ENCODE results near the gene TRAF1.
A peak's percentile ranks its signal among the peaks of the same experiment; 100 is the strongest.

Gene TRAF1

DNA sequence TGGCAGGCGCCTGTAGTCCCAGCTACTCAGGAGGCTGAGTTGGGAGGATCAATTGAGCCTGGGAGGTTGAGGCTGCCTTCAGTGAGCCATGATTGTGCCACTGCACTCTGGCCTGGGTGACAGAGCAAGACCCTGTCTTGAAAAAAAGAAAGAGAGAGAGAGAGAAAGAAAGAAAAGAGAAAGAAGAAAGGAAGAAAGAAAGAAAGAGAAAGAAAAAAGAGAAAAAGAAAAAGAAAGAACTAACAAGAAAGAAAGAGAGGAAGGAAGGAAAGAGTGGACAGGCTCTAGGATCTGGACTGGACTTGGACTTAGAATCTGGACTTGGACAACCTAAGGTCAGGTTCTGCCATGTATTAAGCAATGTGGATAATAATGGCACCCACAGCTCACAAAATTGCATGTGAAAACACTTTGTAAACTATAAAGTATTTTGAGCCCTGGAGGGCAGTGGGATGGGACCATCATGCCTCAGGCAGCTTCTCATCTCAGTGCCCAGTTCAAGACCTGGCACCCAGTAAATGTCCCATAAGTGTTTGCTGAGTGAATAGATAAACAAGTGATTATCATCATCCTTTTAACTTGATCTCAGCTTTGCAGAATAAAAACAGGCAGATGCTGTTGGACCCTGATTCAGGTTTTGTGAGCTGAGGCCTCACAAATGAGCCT, 36.9 kb downstream of the TRAF1 start:
- DNase-seq (ENCODE audit: low read depth) = no peak

DNA sequence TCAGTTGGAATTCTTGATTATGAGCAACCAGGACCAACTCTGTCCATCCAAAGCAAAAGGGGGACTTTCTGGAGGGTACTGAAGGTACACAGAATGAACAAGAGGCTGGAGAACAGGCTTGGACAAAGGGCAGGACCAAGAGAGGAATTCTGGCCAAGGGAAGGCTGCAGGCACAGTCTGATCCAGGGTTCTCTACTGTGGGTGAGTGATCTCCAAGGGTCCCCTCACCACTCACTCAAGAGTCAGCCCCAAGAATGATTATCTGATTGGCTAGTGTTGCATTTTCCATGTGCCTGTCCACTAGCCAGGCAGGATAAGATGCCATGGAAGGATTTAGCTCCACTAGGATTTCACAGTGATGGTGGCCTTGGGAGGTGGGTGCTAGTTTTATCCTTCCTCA, 38.0 kb downstream of the TRAF1 start:
- DNase-seq (ENCODE audit: low read depth) = no peak

DNA sequence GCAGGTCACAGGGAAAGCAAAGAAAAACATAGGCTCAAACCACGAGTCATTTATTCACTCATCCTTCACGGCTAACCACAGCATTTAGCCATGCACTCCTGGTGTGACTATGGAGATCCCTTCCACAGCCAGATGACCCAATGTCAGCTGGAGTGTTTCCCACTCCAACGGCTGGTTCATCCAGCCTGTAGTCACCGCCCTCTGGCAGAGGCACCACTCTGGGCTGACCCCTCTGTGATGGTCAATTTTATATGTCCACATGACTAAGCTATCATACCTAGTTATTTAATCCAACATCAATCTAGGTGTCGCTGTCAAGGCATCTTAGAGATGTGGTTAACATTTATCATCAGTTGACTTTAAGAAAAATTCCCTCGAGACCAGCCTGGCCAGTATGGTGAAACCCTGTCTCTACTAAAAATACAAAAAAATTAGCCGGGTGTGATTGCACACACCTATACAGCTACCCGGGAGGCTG, 40.1 kb downstream of the TRAF1 start:
- DNase-seq (ENCODE audit: low read depth) = no peak

DNA sequence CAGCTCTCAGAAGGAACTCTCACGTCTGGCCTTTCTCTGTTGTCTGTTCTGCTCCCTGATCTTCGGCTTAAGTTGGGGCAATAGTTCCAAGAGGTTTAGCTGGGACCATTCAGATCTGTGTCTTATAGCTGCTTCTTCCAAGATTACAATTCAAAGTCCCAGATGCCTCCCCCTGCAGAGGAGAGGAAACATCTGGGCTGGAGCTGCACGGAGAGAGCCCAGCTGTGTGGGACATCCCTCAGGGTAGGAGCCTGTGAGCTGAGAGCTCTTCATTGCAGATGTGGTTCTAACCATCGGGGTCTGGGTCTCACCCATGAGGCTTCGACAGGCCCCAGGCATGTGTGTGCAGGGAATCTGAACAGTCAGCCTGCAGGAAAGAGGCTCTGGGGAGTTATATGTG, 40.6 kb downstream of the TRAF1 start:
- no peak for DNase-seq (ENCODE audit: low read depth)

DNA sequence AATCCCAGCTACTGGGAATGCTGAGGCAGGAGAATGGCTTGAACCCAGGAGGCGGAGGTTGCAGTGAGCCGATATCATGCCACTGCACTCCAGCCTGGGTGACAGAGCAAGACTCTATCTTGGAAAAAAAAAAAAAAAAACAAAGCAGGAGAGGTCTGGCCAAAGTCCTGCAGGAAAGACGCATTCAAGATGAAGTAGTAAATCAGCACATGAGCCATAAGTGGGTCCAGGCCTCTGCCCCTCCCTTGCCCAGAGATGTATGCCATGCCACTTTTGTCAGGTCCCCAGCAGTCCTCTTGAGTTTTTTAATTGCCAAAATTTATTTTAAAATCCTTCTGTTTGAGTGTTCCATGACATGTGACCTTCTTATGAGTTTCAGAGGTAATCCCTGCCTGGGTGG, 41.1 kb downstream of the TRAF1 start:
- DNase-seq (ENCODE audit: low read depth) = no peak

DNA sequence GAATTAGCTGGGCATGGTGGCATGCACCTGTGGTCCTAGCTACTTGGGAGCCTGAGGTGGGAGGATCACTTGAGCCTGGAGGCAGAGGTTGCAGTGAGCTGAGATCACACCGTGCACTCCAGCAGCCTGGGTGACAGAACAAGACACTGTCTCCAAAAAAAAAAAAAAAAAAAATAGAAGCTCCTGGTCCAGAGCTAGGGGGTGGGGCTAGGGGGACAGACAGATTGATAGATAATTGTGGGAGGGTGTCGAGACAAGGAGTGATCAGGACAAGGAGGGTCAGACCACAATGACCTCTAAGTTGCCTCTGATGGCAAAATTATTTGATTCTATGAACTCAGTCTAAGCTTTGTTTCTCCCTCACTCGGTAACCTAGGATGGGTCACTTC, 43.0 kb downstream of the TRAF1 start:
- no peak for DNase-seq (ENCODE audit: low read depth)

DNA sequence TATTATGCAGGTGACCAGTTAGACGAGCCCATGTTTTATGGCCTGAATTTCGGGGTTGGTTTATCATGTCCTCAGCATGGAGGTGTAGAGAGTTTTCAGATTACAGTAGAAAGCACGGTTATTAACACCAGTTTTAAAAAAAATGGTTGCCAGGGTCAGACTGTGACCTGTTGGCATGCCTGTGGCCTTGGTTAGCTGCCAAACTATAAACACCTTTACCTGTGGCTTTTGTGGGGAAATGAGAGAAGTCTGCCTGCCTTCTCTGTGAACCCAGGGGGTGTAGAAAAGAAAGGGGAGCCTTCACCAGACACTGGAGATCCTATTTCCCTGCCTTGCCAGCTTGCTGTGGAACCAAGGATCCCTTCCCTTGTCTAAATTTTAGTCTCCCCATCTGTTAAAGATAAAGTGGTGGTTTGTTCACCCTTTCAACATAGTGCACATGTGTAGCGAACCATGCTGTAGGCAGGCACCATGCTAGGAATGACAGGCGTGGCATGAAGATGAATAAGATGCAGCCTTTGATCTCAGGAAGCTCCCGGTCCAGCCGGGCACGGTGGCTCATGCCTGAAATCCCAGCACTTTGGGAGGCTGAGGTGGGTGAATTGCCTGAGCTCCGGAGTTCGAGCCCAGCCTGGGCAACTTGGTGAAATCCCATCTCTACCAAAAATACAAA, 43.5 kb downstream of the TRAF1 start:
- DNase-seq (ENCODE audit: low read depth) = no peak

DNA sequence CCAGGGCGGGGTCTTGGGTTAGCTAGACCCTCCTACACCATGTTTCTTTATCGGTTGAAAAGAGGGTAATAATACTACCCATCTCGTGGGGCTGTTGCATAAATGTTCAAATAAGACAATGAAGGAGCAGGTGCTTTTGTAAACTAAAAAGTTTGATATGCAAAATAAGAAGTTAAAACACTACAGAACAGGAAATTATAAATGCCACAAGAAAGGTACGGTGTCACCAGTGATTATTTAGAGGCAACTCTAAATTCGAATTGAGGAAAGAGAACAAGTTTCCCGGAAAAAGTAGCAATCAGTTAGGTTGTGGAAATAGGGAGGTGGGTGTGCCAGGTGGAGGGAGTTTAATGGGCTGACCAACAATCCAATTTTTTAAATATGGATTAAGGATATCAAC, 47.1 kb downstream of the TRAF1 start:
- DNase-seq (ENCODE audit: low read depth) = no peak

DNA sequence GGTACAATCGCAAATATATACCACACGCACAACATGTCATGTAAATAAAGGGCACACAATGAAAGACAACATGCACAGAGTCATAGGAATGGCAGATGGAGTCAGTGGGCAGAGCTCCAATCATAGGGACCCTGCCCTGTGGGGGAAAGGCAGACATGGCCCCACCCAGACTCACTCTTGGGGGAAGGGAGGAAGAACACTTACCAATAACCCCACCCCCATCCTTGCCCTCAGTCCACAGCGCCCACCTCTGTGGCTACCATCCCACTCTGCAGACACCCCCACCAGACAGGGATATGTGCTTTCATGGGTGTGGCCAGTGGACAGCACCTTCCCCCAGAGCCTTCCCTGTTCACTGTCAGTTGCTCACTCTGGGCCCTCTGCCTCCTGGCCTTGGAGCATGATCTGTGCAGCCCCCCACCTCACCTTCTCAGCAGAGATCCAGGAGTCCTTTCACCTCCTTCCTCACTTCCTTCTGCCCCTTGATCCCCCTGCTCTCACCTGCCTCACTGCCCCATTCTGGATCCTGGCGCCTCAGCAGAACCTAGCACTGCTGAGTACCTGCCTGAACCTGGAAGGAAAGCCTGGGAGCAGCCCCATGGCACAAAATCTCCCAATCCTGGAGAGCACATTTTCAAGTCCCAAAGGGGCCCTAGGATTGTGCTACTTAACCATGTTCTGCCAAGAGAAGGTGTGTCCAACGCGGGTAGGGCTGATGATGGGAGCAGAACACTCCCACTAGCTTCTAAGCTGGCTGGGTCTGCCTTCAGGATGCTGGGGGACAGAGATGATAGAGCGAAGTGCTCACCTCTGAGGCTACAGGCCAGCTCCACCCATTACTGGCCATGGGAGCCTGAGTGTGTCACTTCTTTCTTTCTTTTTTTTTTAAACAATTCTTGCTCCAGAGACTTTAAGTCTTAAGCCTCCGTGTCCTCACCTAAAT, 48.1 kb downstream of the TRAF1 start:
- DNase-seq (ENCODE audit: low read depth) = no peak

DNA sequence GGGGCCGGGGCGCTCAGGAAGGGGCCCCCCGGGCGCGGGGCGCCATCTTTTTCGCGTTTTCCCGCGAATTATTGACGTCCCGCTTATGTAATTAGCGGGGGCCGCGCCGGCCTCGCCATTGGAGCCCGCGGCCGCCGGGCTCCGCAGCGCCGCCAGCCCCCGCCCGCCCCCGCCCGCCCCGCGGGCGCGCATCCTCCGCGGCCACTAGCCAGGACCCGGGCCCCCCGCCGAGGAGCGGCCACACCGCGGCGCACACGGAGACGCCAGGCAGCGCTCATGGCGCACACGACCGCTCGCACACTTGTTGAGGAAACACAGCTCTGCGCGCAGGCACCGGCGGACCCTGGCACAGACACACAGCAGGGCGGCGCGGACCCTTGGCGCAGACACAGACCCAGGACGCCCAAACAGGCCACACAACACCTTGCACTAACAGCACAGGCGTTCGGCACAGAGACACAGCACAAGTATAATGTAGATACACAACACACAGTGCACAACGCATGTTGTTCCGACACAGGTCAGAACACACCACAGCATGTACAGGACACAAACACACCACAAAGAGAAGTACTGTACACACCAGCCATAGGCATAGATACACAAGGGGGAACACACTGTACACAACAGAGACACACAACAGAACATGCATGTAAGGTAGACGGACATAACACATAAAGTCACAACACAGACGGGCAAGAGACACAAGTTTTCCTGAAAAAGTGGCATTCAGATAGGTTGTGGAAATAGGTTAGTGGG, 49.1 kb downstream of the TRAF1 start:
- peak; percentile 61 for DNase-seq (ENCODE audit: low read depth)

DNA sequence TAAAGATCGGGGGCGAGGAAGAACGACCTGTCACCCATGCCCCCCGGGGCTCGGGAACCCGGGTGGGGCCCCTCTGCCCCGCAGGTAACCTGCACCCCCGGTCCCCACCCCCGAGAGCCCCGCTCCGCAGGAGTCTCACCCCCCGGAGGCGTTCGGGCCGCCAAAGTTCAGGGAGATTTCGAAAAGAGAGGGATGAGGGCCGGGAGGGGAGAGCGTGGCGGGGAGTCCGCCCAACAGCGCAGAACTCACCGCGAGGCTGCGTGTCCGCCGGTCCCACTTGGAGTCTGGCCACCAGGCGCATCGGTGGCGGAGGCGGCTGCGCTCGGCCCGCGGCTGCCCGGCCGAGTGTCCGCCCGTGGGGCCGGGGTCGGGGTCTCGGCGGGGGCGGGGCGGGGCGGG, 49.8 kb downstream of the TRAF1 start, which contains the start of gene PHF19:
PHF19 (minus strand) TSS at position 347 of the 399 bp plus-strand sequence. CDS start 2,447 bp downstream, outside the sequence.
- no peak for DNase-seq (ENCODE audit: low read depth)

DNA sequence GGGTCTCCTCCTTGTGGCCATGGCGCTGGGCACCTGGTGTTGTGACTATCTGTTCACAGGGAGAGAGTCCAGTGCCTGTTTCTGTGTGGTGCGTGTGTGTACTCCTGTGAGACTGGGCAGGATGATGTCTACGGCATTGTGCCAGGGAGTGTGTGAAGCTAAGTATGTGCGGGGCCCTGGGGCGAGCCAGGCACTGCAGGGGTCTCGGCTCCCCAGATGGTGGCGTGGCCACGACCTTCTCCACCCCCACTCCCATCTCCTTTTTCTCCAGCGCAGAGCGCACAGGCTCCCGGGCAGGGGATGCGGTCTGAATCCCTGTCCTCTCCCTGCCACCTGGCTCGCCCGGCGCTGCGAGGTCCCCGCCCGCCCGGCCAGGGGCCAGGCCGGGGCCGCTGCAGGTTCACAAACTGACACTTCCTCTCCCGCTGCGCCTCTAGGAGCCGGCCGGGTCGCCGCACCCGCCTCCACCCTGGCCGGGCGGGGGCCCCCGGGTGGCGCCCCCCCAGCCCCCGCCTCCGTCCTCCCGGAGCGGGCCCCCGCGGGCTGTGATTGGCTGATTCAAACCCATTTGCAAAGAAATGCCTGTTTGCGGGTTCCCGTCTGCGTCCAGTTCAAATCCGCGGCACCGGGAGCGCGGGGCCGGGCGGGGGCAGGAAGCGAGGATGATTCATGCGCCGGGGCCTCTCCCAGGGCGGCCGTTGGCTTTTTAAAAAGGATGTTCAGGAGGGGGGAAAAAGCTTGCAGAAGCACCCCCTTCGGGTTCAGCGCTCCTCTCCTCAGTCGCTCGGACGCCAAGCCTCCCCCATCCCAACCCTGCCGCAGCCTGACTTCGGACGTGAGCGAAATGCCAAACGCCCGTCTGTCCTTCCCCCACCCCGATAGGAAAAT, 50.4 kb downstream of the TRAF1 start:
- DNase-seq (ENCODE audit: low read depth) = peak; percentile 81

DNA sequence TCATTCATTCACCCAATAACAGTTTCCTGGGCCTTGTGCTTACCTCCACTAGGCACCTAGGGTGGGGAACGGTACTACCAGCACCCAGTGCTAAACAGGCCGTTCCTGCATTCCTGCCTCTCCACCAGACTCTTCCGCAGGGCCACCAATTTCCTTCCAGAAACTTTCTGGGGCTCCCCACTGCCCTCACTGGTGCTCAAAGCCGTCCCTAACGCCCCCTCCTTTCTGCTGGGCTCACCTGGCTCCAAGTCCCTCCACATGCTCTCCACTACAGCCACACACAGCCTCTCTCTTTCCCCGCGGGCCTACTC, 51.0 kb downstream of the TRAF1 start:
- no peak for DNase-seq (ENCODE audit: low read depth)

DNA sequence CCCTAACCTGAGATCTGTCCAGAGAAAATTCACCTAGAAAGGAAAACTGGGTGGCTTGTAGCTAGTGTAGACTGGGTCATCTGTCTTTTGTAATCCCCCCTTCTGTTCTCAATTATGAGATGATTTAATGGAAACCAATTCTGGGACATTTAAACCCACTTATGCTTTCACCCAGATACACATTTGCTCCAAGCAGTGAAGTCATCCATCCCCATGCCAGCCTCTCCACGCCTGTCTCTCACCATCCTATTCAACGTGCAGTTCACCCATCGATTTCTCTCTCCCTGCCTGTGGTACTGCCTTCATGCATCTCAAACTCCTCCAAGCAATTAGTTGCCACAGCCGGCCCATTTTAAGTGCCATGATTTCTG, 51.4 kb downstream of the TRAF1 start:
- DNase-seq (ENCODE audit: low read depth) = no peak

DNA sequence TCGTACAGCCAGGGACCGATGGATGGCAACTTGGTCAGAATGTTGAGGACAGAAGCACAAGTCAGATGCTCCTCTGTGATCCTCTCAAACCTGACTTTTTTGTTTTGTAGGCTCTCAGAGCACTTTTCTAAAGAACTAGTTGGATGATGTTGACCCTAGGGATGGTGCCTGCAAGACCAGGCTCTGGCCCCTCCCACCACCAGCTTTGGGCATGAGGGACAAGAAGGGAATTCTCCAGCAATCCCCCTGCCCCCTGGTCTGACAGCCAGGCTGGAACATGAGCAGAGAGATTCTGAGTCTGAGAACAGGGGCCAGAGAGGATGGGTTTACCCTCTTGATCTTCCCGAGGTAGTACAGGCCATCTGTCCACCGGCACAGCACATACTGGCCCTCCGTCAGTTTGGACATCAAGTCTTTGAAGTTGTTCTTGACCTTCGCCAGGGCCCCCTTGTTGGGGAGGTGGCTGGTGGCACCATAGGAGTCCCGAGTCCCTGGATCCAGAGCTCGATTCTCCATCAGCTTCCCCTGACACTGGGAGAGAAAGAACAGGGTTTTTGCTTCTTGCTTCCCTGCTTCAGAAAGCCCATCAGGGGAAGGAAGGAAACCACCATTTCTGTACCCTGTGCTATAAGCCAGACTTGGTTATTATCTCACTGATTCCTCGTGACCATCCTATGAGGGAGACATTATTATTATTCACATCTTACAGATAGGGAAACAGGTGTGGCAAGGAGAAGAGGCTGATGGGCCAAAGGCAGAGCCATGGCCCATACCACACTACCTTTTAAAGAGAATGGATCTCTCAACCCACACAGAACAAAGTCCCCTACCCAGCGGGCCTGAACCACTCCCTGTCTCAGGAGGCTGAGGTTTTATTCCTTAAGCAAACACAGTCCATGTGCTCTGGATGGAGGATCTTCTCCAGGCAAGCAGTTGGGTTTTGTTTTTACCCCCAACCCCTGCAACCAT, 52.1 kb downstream of the TRAF1 start:
- DNase-seq (ENCODE audit: low read depth) = no peak

DNA sequence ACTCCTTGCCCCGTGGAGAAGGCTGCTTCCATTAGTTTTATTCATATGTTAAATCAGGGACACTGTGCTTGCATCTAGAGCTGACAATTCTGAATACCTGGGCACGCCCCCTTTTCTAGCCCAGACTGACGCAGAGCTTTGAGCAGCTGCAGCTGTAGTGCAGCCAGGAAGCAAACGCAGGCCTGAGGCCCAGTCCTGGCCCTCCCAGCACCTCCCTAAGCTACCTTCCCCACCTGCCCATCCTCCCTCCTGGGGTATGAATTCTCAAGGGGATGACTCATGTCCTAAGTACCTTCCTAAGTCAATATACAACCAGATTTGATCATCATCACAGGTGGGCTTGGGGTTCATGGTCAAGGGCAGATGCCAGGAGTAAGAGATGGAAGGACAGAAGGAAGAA, 53.1 kb downstream of the TRAF1 start:
- no peak for DNase-seq (ENCODE audit: low read depth)

DNA sequence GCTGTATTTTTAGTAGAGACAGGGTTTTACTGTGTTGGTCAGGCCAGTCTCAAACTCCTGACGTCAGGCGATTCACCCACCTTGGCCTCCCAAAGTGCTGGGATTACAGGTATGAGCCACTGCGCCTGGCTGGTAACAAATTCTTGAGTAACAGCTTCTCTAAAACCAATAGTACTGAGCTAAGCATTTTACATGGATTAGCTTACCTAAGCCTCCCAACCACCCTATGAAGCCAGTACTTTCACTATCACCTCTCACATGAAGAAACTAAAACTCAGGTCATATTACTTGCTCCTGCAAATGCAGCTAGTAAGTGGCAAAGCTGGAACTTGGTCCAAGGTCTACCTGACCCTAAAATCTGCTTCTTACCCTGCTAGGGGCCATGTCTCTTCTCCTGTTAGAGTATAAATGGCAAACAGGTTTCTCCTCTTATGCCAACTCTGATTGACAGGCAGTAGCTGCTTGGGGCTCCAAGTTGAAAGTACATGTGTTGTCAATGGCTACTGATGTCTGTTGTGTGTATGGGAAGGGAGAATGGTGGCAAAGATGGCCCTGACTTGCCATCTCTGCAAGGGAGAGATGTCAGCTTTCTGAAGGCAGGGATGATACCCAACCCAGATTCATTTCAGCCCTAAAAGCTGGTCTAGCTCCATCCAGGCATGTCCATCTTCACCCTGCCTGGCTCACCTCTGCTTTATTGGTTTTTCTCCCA, 53.6 kb downstream of the TRAF1 start:
- DNase-seq (ENCODE audit: low read depth) = no peak

DNA sequence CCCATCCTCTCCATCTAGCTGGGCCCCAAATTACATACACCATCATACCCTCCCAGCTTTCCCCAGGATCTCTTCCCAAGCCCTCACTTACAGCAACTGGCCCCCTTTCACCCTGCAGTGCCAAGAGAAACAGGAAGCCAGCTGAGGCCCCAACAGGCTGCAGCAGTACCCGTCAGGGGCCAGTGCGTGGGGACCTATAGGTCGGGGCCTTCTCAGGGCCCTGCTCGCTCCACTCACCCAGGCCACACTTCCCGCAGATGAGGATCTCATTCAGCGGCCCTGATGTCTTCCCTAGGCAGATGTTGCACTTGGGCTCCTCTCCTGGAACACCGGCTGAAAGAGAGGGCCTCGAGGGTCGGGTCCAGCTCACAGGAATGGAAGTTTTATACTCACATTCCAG, 56.4 kb downstream of the TRAF1 start:
- no peak for DNase-seq (ENCODE audit: low read depth)

DNA sequence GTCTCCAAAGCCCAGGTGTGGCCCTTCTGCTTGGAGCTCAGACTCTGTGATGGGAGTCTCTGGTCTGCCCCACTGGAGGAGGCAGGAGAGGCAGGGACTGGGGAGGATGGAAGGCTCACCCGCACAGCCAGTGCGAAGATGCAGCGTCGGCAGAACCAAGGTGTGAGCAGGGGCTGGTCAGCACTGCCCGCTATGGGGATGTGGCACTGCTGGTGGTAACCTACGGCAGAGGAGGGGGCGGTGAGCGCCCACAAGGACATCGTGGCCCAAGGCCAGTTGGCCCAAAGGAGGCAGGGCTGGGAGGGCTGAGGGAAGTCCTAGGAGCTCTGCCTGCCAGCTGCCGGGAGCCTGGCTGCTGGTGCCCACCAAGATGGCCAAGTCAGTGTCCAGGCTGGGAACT, 56.9 kb downstream of the TRAF1 start:
- no peak for DNase-seq (ENCODE audit: low read depth)

DNA sequence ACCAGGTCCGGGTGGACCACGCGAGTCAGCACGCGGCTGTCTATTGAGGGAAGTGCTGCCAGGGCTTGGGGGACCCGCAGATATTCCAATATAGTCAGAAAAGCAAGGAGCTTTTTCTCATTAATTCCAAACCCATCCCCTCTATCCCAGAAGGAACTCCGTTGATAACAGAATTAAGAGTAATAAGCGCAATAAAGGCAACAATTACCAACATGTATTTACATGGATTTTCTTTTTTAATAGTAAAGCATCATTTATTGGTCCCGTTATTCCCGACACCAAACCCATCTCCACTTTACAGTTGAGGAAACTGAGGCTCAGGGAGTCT, 57.3 kb downstream of the TRAF1 start:
- no peak for DNase-seq (ENCODE audit: low read depth)
